GM23248 (cell line): Measurements from ENCODE around the gene CHRNA9. TPM values are rescaled to one million over a fixed set of nuclear protein-coding genes. Genes with fewer than 3 reads are reported as not detected.
A peak's percentile ranks its signal among the peaks of the same experiment; 100 is the strongest.

ENCODE experiments used
- DNase-seq: peaks from one replicate; pipeline ENCODE4 v3.0.0-alpha.2; 2015
- H2AFZ ChIP-seq: fragments of 200-600 bp; sonication (generic); 2 replicates; pipeline ENCODE4 v1.6.1; 2016; ENCODE audit warnings: antibody characterized with exemption
- H3F3A ChIP-seq: fragments of 200-600 bp; sonication (generic); 2 replicates; pipeline ENCODE4 v1.6.1; 2016; ENCODE audit warnings: mild to moderate bottlenecking, antibody characterized with exemption, mixed run types; ENCODE audit not compliant: insufficient read depth
- H3K27ac ChIP-seq: fragments of 200-600 bp; sonication (generic); 2 replicates; pipeline ENCODE4 v1.5.1; 2016; ENCODE audit warnings: mild to moderate bottlenecking
- H3K27me3 ChIP-seq: fragments of 200-600 bp; sonication (generic); replicated peaks from 2 replicates; pipeline ENCODE4 v1.6.1; 2016; ENCODE audit warnings: mild to moderate bottlenecking; ENCODE audit not compliant: insufficient read depth
- H3K36me3 ChIP-seq: fragments of 200-600 bp; sonication (generic); 2 replicates; pipeline ENCODE4 v1.6.1; 2016; ENCODE audit warnings: low read depth, mild to moderate bottlenecking
- H3K4me1 ChIP-seq: fragments of 200-600 bp; sonication (generic); 2 replicates; pipeline ENCODE4 v1.6.1; 2016; ENCODE audit warnings: mild to moderate bottlenecking; ENCODE audit not compliant: insufficient read depth
- H3K4me2 ChIP-seq: fragments of 200-600 bp; sonication (generic); one replicate; pipeline ENCODE4 v1.6.1; 2016; ENCODE audit warnings: mild to moderate bottlenecking; ENCODE audit not compliant: unreplicated experiment
- H3K4me3 ChIP-seq: fragments of 200-600 bp; sonication (generic); 2 replicates; pipeline ENCODE4 v1.5.1; 2016; ENCODE audit warnings: mild to moderate bottlenecking
- H3K79me2 ChIP-seq: fragments of 200-600 bp; sonication (generic); 2 replicates; pipeline ENCODE4 v1.6.1; 2016; ENCODE audit warnings: mild to moderate bottlenecking; ENCODE audit not compliant: insufficient read depth
- H3K9ac ChIP-seq: fragments of 200-600 bp; sonication (generic); 2 replicates; pipeline ENCODE4 v1.6.1; 2016; ENCODE audit warnings: mild to moderate bottlenecking
- H3K9me2 ChIP-seq: fragments of 200-600 bp; sonication (generic); 2 replicates; pipeline ENCODE4 v1.6.1; 2016; ENCODE audit warnings: mixed run types, mild to moderate bottlenecking, moderate library complexity; ENCODE audit not compliant: insufficient read depth
- H3K9me3 ChIP-seq: fragments of 200-600 bp; sonication (generic); one replicate; pipeline ENCODE4 v1.6.1; 2017; ENCODE audit warnings: low read depth
- H4K20me1 ChIP-seq: fragments of 200-600 bp; sonication (generic); 2 replicates; pipeline ENCODE4 v1.6.0; 2016; ENCODE audit not compliant: insufficient read depth
- EZH2 ChIP-seq: fragments of 200-600 bp; sonication (generic); IDR thresholded peaks from 2 replicates; pipeline ENCODE4 v1.6.1; 2018; ENCODE audit warnings: antibody characterized with exemption, mild to moderate bottlenecking; ENCODE audit not compliant: insufficient read depth, poor library complexity, severe bottlenecking
- EZH2phosphoT487 ChIP-seq: fragments of 200-600 bp; sonication (generic); IDR thresholded peaks from 2 replicates; pipeline ENCODE4 v1.6.1; 2018; ENCODE audit warnings: antibody characterized with exemption, moderate library complexity, mild to moderate bottlenecking, low read depth; ENCODE audit not compliant: insufficient read depth
- WGBS, 2 experiments: methylation state at CpG; one replicate each; pipeline ENCODE4 v1.1.6; 2015 to 2017; ENCODE audit warnings: low lambda C conversion rate in 2 of 2, low coverage in 1 of 2; ENCODE audit errors: missing lambda C conversion rate in 2 of 2; 5-methylcytosine and 5-hydroxymethylcytosine counted together
- in situ Hi-C: fragments of 300-500 bp; cut with MboI; formaldehyde crosslinking; loops from 2 replicates; pipeline ENCODE4 v1.15.0; 2020
- polyA plus RNA-seq: library from polyadenylated mRNA; unstranded; fragments of >200 nt; fragmentation: Nextera tagmentation; extraction: Ambion mirVana; gene quantifications from 2 replicates; pipeline ENCODE4 v1.2.1, GENCODE V29; 2016
- total RNA-seq: library from RNA; depleted of rRNA; stranded (reverse); fragments of >200 nt; shearing (Covaris generic); gene quantifications from 2 replicates; pipeline ENCODE4 v1.2.3, GENCODE V29; 2014

Gene CHRNA9
- total and polyA plus RNA-seq, 2 experiments from 2014 or later: 0.97 to 1.2 TPM

GRCh38 chr4:40349561-40350198, 14.5 kb downstream of the CHRNA9 start:
- peak; percentile 82 for DNase-seq
- Histone ChIP-seq H3F3A (peaks cover 4% of the 10 kb centered on the region; the same call in 1 of the 2 replicates), H3K79me2 (no peaks in the 10 kb centered on the region), H4K20me1 (no peaks in the 10 kb centered on the region), H3K4me1 (peaks cover 5% of the 10 kb centered on the region; the same call in 1 of the 2 replicates), H3K27me3 (no peaks in the 10 kb centered on the region), H3K4me3 (no peak overlapping the region), H3K36me3 (no peaks in the 10 kb centered on the region), H3K9me3 (no peaks in the 10 kb centered on the region), H3K27ac (peak overlapping the region; percentile 27; the same call in 1 of the 2 replicates), H3K4me2 (no peak overlapping the region), H3K9me2 (no peaks in the 10 kb centered on the region), H2AFZ (peak overlapping the region; percentile 16; the same call in 1 of the 2 replicates), H3K9ac (no peak overlapping the region)
- TF ChIP-seq EZH2 (no peak), EZH2phosphoT487 (no peak)
- in situ Hi-C loops: no loop called here
- 52 to 56% methylated on average over 5 of the region's 5 CpGs for whole genome bisulfite sequencing, 2 experiments

GRCh38 chr4:40350627-40351227, 15.6 kb downstream of the CHRNA9 start:
- Histone ChIP-seq H2AFZ (no peak overlapping the region), H3K27me3 (no peaks in the 10 kb centered on the region), H3K27ac (no peak overlapping the region), H3K9me3 (no peaks in the 10 kb centered on the region), H3K9ac (no peak overlapping the region), H3F3A (peaks cover 4% of the 10 kb centered on the region; the same call in 1 of the 2 replicates), H3K4me3 (no peak overlapping the region), H3K4me1 (peaks cover 5% of the 10 kb centered on the region; the same call in 1 of the 2 replicates), H3K36me3 (no peaks in the 10 kb centered on the region), H3K4me2 (no peak overlapping the region), H3K9me2 (no peaks in the 10 kb centered on the region), H3K79me2 (no peaks in the 10 kb centered on the region), H4K20me1 (no peaks in the 10 kb centered on the region)
- no peak for DNase-seq
- in situ Hi-C loops: no loop called here
- TF ChIP-seq EZH2 (no peak), EZH2phosphoT487 (no peak)
- WGBS, 2 experiments: 98 to 100% methylated on average over 4 of the region's 4 CpGs

GRCh38 chr4:40354158-40354557, 19.0 kb downstream of the CHRNA9 start:
- no peaks in the 10 kb centered on the region for H3K79me2 ChIP-seq
- H3K9me2 ChIP-seq: no peaks in the 10 kb centered on the region
- H3K4me2 ChIP-seq: no peak overlapping the region
- no peak for TF ChIP-seq EZH2
- TF ChIP-seq EZH2phosphoT487: no peak
- DNase-seq: no peak
- H3K36me3 ChIP-seq: no peaks in the 10 kb centered on the region
- no peak overlapping the region for H3K4me3 ChIP-seq
- H3K27me3 ChIP-seq: no peaks in the 10 kb centered on the region
- H3K27ac ChIP-seq: no peak overlapping the region
- in situ Hi-C loops: no loop called here
- H3K9ac ChIP-seq: no peak overlapping the region
- peaks cover 4% of the 10 kb centered on the region; the same call in 1 of the 2 replicates for H3F3A ChIP-seq
- H3K4me1 ChIP-seq: peaks cover 5% of the 10 kb centered on the region; the same call in 1 of the 2 replicates
- no peak overlapping the region for H2AFZ ChIP-seq
- no peaks in the 10 kb centered on the region for H4K20me1 ChIP-seq
- 85 to 87% methylated on average over 11 of the region's 11 CpGs for WGBS, 2 experiments
- H3K9me3 ChIP-seq: no peaks in the 10 kb centered on the region

- H3K4me2 ChIP-seq: no peak overlapping the region
- no peaks in the 10 kb centered on the region for H3K79me2 ChIP-seq
- H3K27ac ChIP-seq: no peak overlapping the region
- TF ChIP-seq EZH2phosphoT487 (no peak), EZH2 (no peak)
- no peaks in the 10 kb centered on the region for H3F3A ChIP-seq
- H3K9me2 ChIP-seq: no peaks in the 10 kb centered on the region
- H3K36me3 ChIP-seq: no peaks in the 10 kb centered on the region
- WGBS, 2 experiments: 48 to 56% methylated on average over 5 of the region's 5 CpGs
- no peak overlapping the region for H3K4me3 ChIP-seq
- no peaks in the 10 kb centered on the region for H3K9me3 ChIP-seq
- no peaks in the 10 kb centered on the region for H3K27me3 ChIP-seq
- no peak overlapping the region for H2AFZ ChIP-seq
- no peaks in the 10 kb centered on the region for H4K20me1 ChIP-seq
- in situ Hi-C loops: no loop called here
- DNase-seq: no peak
- no peaks in the 10 kb centered on the region for H3K4me1 ChIP-seq
- no peak overlapping the region for H3K9ac ChIP-seq
Measured at GRCh38 chr4:40355131-40355530, 20.0 kb downstream of the CHRNA9 start.
